T-cell (primary cell): ENCODE measurements around the gene NDUFA7. TPM values are rescaled to one million over a fixed set of nuclear protein-coding genes. Genes with fewer than 3 reads are reported as not detected.
"Not testable (repeated sequence)": the region's sequence is repeated elsewhere in the genome, so short reads cannot be mapped to it uniquely, and the experiment has no call there.

Experiments used
- ATAC-seq, 4 experiments: fragments of 200-7000 bp in 3 of 4; fragments of 150-1000 bp in 1 of 4; cut with Tn5 transposase; replicated peaks in 1 of 4; 1 replicate in 3 of 4; 2 replicates in 1 of 4; pipeline ENCODE4 v1.10.0; 2021; ENCODE audit warnings: moderate library complexity in 3 of 4, mild to moderate bottlenecking in 2 of 4, moderate number of reproducible peaks in 1 of 4
- CTCF ChIA-PET, 2 donors: fragments of 300-600 bp; sonication (Branson Sonifier 250); formaldehyde crosslinking; loops; one replicate each; lab custom pipeline; 2022; ENCODE audit warnings: antibody characterized with exemption in 2 of 2; lab: Charles Lee
- POLR2A ChIA-PET, 2 donors: fragments of 300-600 bp; sonication (Branson Sonifier 250); formaldehyde crosslinking; loops; one replicate each; lab custom pipeline; 2022; ENCODE audit warnings: antibody characterized with exemption in 2 of 2; lab: Charles Lee
- DNase-seq, 35 experiments: peaks; one replicate each; pipeline versions ENCODE4 v3.0.0 to v3.0.0-alpha.2; 2013 to 2023
- H3K27ac ChIP-seq: one replicate; pipeline ENCODE4 v1.5.1; 2013; ENCODE audit warnings: low read length
- H3K27me3 ChIP-seq, 2 experiments: replicated peaks in 1 of 2; 1 replicate in 1 of 2; 2 replicates in 1 of 2; pipeline versions ENCODE4 v1.6.1 to v1.7.0; 2013; ENCODE audit warnings: low read length in 1 of 2, mixed read lengths in 1 of 2; ENCODE audit not compliant: control insufficient read depth in 2 of 2, insufficient read depth in 2 of 2; ENCODE audit errors: extremely low read depth in 1 of 2
- H3K36me3 ChIP-seq, 2 donors: 1 replicate in 1 of 2; 2 replicates in 1 of 2; pipeline versions ENCODE4 v1.6.1 to v1.7.0; 2013; ENCODE audit warnings: low read length in 1 of 2; ENCODE audit not compliant: control insufficient read depth in 2 of 2, insufficient read depth in 1 of 2; ENCODE audit errors: extremely low read depth in 1 of 2
- H3K4me1 ChIP-seq, 2 experiments: 1 replicate in 1 of 2; 2 replicates in 1 of 2; pipeline versions ENCODE4 v1.6.1 to v1.7.0; 2013; ENCODE audit warnings: low read length in 2 of 2, mixed read lengths in 1 of 2; ENCODE audit not compliant: insufficient read depth in 2 of 2, control insufficient read depth in 1 of 2; ENCODE audit errors: extremely low read depth in 1 of 2
- H3K4me3 ChIP-seq, 2 donors: 1 replicate in 1 of 2; 2 replicates in 1 of 2; pipeline versions ENCODE4 v1.5.1 to v1.7.0; 2013; ENCODE audit warnings: mild to moderate bottlenecking in 2 of 2, low read length in 1 of 2, moderate library complexity in 1 of 2; ENCODE audit not compliant: control insufficient read depth in 1 of 2; ENCODE audit errors: extremely low read depth in 1 of 2
- H3K9me3 ChIP-seq: 2 replicates; pipeline ENCODE4 v1.7.0; 2013
- H3K27ac Mint-ChIP-seq, 2 donors: one replicate each; pipeline ENCODE4 v1.8.0; 2020 to 2021; ENCODE audit warnings: mild to moderate bottlenecking in 2 of 2, mixed read lengths in 2 of 2
- H3K27me3 Mint-ChIP-seq, 2 donors: one replicate each; pipeline ENCODE4 v1.8.0; 2021 to 2022; ENCODE audit warnings: mixed read lengths in 2 of 2
- H3K36me3 Mint-ChIP-seq: one replicate; pipeline ENCODE4 v1.8.0; 2021; ENCODE audit warnings: mixed read lengths
- H3K4me1 Mint-ChIP-seq, 3 donors: one replicate each; pipeline ENCODE4 v1.8.0; 2020 to 2022; ENCODE audit warnings: mixed read lengths in 3 of 3, mild to moderate bottlenecking in 1 of 3
- H3K4me3 Mint-ChIP-seq, 3 donors: one replicate each; pipeline ENCODE4 v1.8.0; 2020 to 2022; ENCODE audit warnings: mild to moderate bottlenecking in 3 of 3, mixed read lengths in 3 of 3, moderate library complexity in 3 of 3
- H3K9me3 Mint-ChIP-seq, 3 donors: one replicate each; pipeline ENCODE4 v1.8.0; 2020 to 2022; ENCODE audit warnings: mixed read lengths in 3 of 3
- WGBS: methylation state at CpG from one replicate; pipeline ENCODE4 v1.1.5; 2013; ENCODE audit warnings: missing lambda C conversion rate; ENCODE audit not compliant: insufficient coverage; 5-methylcytosine and 5-hydroxymethylcytosine counted together
- total RNA-seq, 35 experiments: library from RNA in 6 of 35; stranded (reverse) in 6 of 35; fragments of 120-200 nt in 1 of 35; gene quantifications; one replicate each; pipeline versions ENCODE4 v1.2.1 to v1.2.4 and lab custom pipeline; 2013 to 2026

NDUFA7 gene
- total RNA-seq, 5 donors from 2014 or later (not counting 1 experiment from before 2014, with no cell fraction given), result 24.5 to 44.7 (median 32.8) TPM

DNA sequence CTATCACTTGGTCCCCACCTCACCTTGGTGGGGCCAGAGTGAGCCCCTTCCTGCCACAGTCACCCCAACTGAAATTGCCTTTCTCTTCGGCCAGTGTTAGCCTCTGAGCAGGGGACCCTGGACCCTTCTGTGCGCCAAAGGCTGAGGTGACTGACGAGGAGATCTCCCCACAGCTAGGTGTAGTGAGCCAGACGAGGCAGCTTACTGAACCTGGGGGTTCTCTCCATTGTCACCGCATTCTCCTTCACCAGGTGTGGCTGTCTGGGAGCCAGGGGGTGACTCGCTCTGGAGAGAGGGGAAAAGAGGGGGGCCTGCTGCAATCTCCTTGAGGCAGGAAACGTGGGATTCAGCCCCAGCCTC is 1.4 kb upstream of the NDUFA7 start:
- WGBS, result 58% methylated on average over 4 of the region's 7 CpGs
- H3K4me1 Mint-ChIP-seq, result peaks cover 31 to 42% (median 36%) of the 10 kb centered on the region in 3 donors

DNA sequence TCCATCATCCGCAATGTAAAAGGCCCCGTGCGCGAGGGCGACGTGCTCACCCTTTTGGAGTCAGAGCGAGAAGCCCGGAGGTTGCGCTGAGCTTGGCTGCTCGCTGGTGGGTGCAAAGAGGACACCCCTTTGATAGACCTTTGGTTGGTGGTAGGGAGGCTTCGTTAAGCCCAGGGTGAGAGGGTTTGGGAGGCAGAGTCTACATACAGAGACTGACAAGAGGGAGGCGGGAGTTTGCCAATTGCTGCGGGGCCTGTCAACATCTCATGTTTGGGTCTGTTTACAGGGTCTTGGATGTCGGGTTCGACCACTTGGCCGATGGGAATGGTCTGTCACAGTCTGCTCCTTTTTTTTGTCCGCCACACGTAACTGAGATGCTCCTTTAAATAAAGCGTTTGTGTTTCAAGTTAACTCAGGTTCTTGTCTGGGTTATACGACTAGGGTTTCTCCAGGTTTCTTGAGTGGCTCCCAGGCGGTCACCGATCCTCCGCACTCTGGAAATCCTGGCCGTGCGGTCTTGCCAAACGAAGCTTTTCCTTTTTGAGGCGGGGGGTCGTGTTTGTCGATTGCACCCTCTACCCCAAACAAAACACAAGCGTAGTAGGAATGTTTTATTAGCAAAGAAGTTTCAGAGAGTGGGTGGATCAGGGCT is 937 bp upstream of the NDUFA7 start:
- H3K9me3 Mint-ChIP-seq, result no peaks in the 10 kb centered on the region
- peak overlapping the region; percentile 94 to 99 for H3K4me3 ChIP-seq
- peak overlapping the region; percentile 92 to 97 (median 94) for H3K4me3 Mint-ChIP-seq
- H3K27me3 ChIP-seq, result no peaks in the 10 kb centered on the region
- H3K9me3 ChIP-seq, result no peaks in the 10 kb centered on the region
- ChIA-PET POLR2A (no interaction called here), CTCF (interaction anchor here (1.0 to 1.1 kb wide), 2 partner anchors 19 to 69 kb away, joined by 3 to 4 read pairs; no protein-coding TSS in a partner anchor)
- 12% methylated on average over 19 of the region's 30 CpGs for WGBS
- peaks cover 16 to 43% of the 10 kb centered on the region in 2 experiments for H3K4me1 ChIP-seq
- peaks cover 7 to 20% of the 10 kb centered on the region in 2 donors for H3K36me3 ChIP-seq
- H3K27me3 Mint-ChIP-seq, result no peaks in the 10 kb centered on the region
- no peak for DNase-seq
- peaks cover 31 to 42% (median 38%) of the 10 kb centered on the region in 3 donors for H3K4me1 Mint-ChIP-seq
- no peak for ATAC-seq
- peaks cover 3% of the 10 kb centered on the region for H3K36me3 Mint-ChIP-seq
- H3K27ac ChIP-seq, result peak overlapping the region; percentile 42
- peak overlapping the region; percentile 95 to 97 for H3K27ac Mint-ChIP-seq

More for the DNA sequence above, 1.4 kb upstream of the NDUFA7 start:
- no peaks in the 10 kb centered on the region for H3K27me3 Mint-ChIP-seq
- peaks cover 7 to 20% of the 10 kb centered on the region in 2 donors for H3K36me3 ChIP-seq
- no peak overlapping the region for H3K27ac Mint-ChIP-seq
- ChIA-PET POLR2A (interaction anchor here in 1 of 2 donors (0.5 kb wide), 1 partner anchor 317 kb away, joined by 3 read pairs; no protein-coding TSS in a partner anchor), CTCF (interaction anchor here in 1 of 2 donors (1.1 kb wide), 1 partner anchor 70 kb away, joined by 4 read pairs; no protein-coding TSS in a partner anchor)
- H3K9me3 Mint-ChIP-seq, result no peaks in the 10 kb centered on the region
- no peak for ATAC-seq
- H3K27ac ChIP-seq, result peak overlapping the region; percentile 18
- H3K4me1 ChIP-seq, result peaks cover 16 to 42% of the 10 kb centered on the region in 2 experiments
- H3K27me3 ChIP-seq, result peaks cover 0 to 2% of the 10 kb centered on the region in 2 experiments
- DNase-seq, result no peak
- H3K36me3 Mint-ChIP-seq, result no peaks in the 10 kb centered on the region
- peak overlapping the region; percentile 92 to 97 (median 94) for H3K4me3 Mint-ChIP-seq
- peak overlapping the region; percentile 94 to 99 for H3K4me3 ChIP-seq
- H3K9me3 ChIP-seq, result no peaks in the 10 kb centered on the region

DNA sequence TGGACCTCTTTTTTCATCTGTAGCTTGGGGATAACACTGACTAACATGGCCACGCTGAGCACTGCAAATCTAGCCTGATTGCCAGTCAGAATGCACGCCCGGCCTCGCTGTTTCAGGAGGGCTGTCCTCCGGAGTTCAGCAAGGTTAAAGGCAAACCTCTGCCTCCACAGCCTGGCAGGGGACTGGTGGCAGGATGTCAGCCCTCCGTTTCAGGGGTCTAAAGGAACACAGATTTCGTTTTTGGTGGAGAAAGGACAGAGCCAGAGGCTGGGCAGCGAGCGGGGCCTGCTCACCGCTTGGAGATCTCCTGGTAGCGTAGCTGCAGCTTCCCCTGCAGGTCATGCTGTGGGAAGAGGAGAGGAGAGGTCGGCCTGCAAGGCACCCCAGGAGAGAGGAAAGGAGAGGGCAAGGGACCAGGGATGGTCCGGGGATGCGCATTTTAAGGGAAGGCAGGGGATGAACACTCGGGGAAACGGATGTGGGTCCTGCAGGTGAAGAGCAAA is 560 bp downstream of the NDUFA7 start:
- peak overlapping the region; percentile 92 to 97 (median 94) for H3K4me3 Mint-ChIP-seq
- H3K4me1 Mint-ChIP-seq, result peaks cover 31 to 43% (median 38%) of the 10 kb centered on the region in 3 donors
- no peaks in the 10 kb centered on the region for H3K27me3 Mint-ChIP-seq
- Histone ChIP-seq H3K4me3 (peak overlapping the region; percentile 78 to 94), H3K36me3 (peaks cover 7 to 28% of the 10 kb centered on the region in 2 donors), H3K27ac (peak overlapping the region; percentile 88), H3K27me3 (no peaks in the 10 kb centered on the region), H3K9me3 (no peaks in the 10 kb centered on the region), H3K4me1 (peaks cover 16 to 49% of the 10 kb centered on the region in 2 experiments)
- H3K9me3 Mint-ChIP-seq, result no peaks in the 10 kb centered on the region
- ChIA-PET POLR2A (interaction anchor here in 1 of 2 donors (0.6 kb wide), 1 partner anchor 1446 kb away, joined by 3 read pairs; no protein-coding TSS in a partner anchor), CTCF (interaction anchor here in 1 of 2 donors (0.6 to 1.2 kb wide), 2 partner anchors 377 to 400 kb away, joined by 4 read pairs; partner anchors contain the start of gene TIMM44)
- H3K36me3 Mint-ChIP-seq, result peaks cover 4% of the 10 kb centered on the region
- peak in 1 of 35 experiments; percentile 6 for DNase-seq
- H3K27ac Mint-ChIP-seq, result peak overlapping the region; percentile 95 to 97
- ATAC-seq, result peak; percentile 0 to 12 (median 6)
- 2% methylated on average over 15 of the region's 16 CpGs for WGBS

DNA sequence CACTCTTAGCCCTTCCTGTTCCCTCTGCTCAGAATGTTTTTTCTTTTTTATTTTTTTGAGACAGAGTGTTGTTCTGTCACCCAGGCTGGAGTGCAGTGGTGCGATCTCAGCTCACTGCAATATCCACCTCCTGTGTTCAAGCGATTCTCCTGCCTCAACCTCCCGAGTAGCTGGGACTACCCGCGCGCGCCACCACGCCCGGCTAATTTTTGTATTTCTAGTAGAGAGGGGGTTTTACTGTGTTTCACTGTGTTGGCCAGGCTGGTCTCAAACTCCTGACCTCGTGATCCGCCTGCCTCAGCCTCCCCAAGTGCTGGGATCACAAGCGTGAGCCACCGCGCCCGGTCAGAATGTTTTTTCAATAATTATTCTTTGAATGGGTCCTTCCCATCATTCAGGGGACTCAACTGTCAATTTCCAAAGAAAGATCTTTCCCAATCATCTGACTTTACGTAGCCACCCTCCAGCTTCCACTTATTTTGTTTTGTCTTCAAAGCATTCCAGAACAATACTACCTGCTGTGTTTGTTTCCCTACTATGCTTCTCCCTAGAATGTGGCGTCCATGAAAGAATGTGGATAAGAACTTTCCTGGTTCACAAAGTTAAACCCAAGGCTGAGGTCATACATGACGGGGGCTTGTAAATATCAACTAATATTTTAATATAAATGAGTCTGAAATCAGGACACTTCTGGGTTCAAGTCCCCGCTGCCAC is 1.2 kb downstream of the NDUFA7 start:
- POLR2A ChIA-PET, result interaction anchor here in 1 of 2 donors (0.6 kb wide), 1 partner anchor 1446 kb away, joined by 3 read pairs; no protein-coding TSS in a partner anchor
- H3K36me3 Mint-ChIP-seq, result peaks cover 8% of the 10 kb centered on the region
- Histone ChIP-seq H3K4me3 (peak overlapping the region; percentile 78 to 94), H3K4me1 (peaks cover 16 to 49% of the 10 kb centered on the region in 2 experiments), H3K36me3 (peaks cover 7 to 34% of the 10 kb centered on the region in 2 donors), H3K9me3 (no peaks in the 10 kb centered on the region), H3K27ac (peak overlapping the region; percentile 88), H3K27me3 (no peaks in the 10 kb centered on the region)
- H3K4me1 Mint-ChIP-seq, result peaks cover 31 to 44% (median 38%) of the 10 kb centered on the region in 3 donors
- WGBS, result 89% methylated on average over 7 of the region's 19 CpGs
- no peak for ATAC-seq
- DNase-seq, result no peak
- H3K9me3 Mint-ChIP-seq, result no peaks in the 10 kb centered on the region
- H3K4me3 Mint-ChIP-seq, result peak overlapping the region; percentile 92 to 97 (median 94)
- no peaks in the 10 kb centered on the region for H3K27me3 Mint-ChIP-seq
- CTCF ChIA-PET, result interaction anchor here in 1 of 2 donors (1.2 kb wide), 1 partner anchor 376 kb away, joined by 4 read pairs; the partner anchor contains the start of gene TIMM44
- peak overlapping the region; percentile 95 to 97 for H3K27ac Mint-ChIP-seq

DNA sequence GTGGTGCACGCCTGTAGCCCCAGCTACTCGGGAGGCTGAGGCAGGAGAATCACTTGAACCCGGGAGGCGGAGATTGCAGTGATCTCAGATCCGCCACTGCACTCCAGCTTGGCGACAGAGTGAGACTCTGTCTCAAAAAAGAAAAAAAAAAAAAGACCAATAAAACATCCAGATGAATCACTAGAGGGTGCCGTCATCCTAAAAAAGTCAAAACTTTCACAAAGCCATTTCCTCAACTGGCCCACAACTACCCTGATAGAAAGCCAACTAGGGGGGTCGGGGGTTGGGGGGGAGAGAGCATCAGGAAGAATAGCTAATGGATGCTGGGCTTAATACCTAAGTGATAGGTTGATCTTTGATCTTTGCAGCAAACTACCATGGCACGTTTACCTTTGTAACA is 2.3 kb downstream of the NDUFA7 start:
- ChIA-PET CTCF (interaction anchor here (0.7 kb wide), 3 partner anchors 18 to 374 kb away, joined by 3 to 6 read pairs (median 3); no protein-coding TSS in a partner anchor), POLR2A (interaction anchor here in 1 of 2 donors (0.6 kb wide), 1 partner anchor 126 kb away, joined by 9 read pairs; no protein-coding TSS in a partner anchor)
- not testable (repeated sequence) for H3K9me3 ChIP-seq, H3K27me3 ChIP-seq, H3K27ac ChIP-seq, DNase-seq, H3K27ac Mint-ChIP-seq, H3K9me3 Mint-ChIP-seq, H3K36me3 Mint-ChIP-seq, H3K27me3 Mint-ChIP-seq, ATAC-seq, H3K4me3 ChIP-seq
- 86% methylated on average over 2 of the region's 9 CpGs for WGBS
- H3K4me3 Mint-ChIP-seq, result peak overlapping the region in 2 of 3 donors; percentile 22 to 24
- H3K4me1 Mint-ChIP-seq, result peaks cover 31 to 40% (median 38%) of the 10 kb centered on the region in 3 donors
- peaks cover 16 to 43% of the 10 kb centered on the region in 2 experiments for H3K4me1 ChIP-seq
- H3K36me3 ChIP-seq, result peaks cover 0 to 39% of the 10 kb centered on the region in 2 donors
